Loucy (cell line): Measurements from ENCODE around the gene SLC35F3.

ENCODE experiments used
- H2AFZ ChIP-seq: fragments of 200-600 bp; sonication (generic); 2 replicates; pipeline ENCODE4 v1.6.0; 2016; ENCODE audit warnings: antibody characterized with exemption, mild to moderate bottlenecking, low read length, moderate library complexity
- H3F3A ChIP-seq: fragments of 200-600 bp; 2 replicates; pipeline ENCODE4 v1.6.0; 2016; ENCODE audit warnings: antibody characterized with exemption, low read depth, mild to moderate bottlenecking
- H3K27me3 ChIP-seq: fragments of 200-600 bp; sonication (generic); 2 replicates; pipeline ENCODE4 v1.6.1; 2014; ENCODE audit warnings: low read length, mild to moderate bottlenecking; ENCODE audit not compliant: insufficient read depth, poor library complexity, severe bottlenecking
- H3K36me3 ChIP-seq: fragments of 200-600 bp; sonication (generic); 2 replicates; pipeline ENCODE4 v1.6.1; 2016; ENCODE audit warnings: low read length; ENCODE audit not compliant: insufficient read depth
- H3K4me1 ChIP-seq: fragments of 200-600 bp; sonication (generic); 2 replicates; pipeline ENCODE4 v1.5.1; 2014; ENCODE audit warnings: low read length, mild to moderate bottlenecking; ENCODE audit not compliant: insufficient read depth, poor library complexity, severe bottlenecking
- H3K4me2 ChIP-seq: fragments of 200-600 bp; sonication (generic); 2 replicates; pipeline ENCODE4 v1.6.0; 2014; ENCODE audit warnings: antibody characterized with exemption, low read length, low read depth, mild to moderate bottlenecking; ENCODE audit not compliant: poor library complexity, severe bottlenecking
- H3K4me3 ChIP-seq: fragments of 200-600 bp; sonication (generic); 2 replicates; pipeline ENCODE4 v1.5.1; 2014; ENCODE audit warnings: low read length, mild to moderate bottlenecking, mixed read lengths; ENCODE audit not compliant: poor library complexity, severe bottlenecking
- H3K79me2 ChIP-seq: fragments of 200-600 bp; sonication (generic); 2 replicates; pipeline ENCODE4 v1.6.1; 2014; ENCODE audit warnings: low read length; ENCODE audit not compliant: insufficient read depth
- H3K9ac ChIP-seq: fragments of 200-600 bp; sonication (generic); 2 replicates; pipeline ENCODE4 v1.6.0; 2014; ENCODE audit warnings: mild to moderate bottlenecking, low read depth, low read length, moderate library complexity; ENCODE audit not compliant: poor library complexity, severe bottlenecking
- H3K9me2 ChIP-seq: fragments of 200-600 bp; sonication (generic); replicated peaks from 2 replicates; pipeline ENCODE4 v1.6.1; 2016; ENCODE audit warnings: low read depth, low read length, mixed read lengths
- H3K9me3 ChIP-seq: fragments of 200-600 bp; sonication (generic); 2 replicates; pipeline ENCODE4 v1.6.1; 2014; ENCODE audit warnings: mild to moderate bottlenecking, antibody characterized with exemption, low read length, low read depth; ENCODE audit not compliant: insufficient read depth
- H4K20me1 ChIP-seq: fragments of 200-600 bp; sonication (generic); 2 replicates; pipeline ENCODE4 v1.6.0; 2014; ENCODE audit warnings: antibody characterized with exemption, low read length, mild to moderate bottlenecking; ENCODE audit not compliant: insufficient read depth, poor library complexity, severe bottlenecking
- EZH2phosphoT487 ChIP-seq: fragments of 200-600 bp; IDR thresholded peaks from 2 replicates; pipeline ENCODE4 v1.6.1; 2018; ENCODE audit warnings: antibody characterized with exemption, mild to moderate bottlenecking, moderate library complexity, borderline replicate concordance
- TF ChIP-seq, protein P1 (sequence below): fragments of 200-600 bp; sonication (generic); conservative IDR thresholded peaks from 2 replicates; pipeline ENCODE4 v1.5.1; 2014; ENCODE audit warnings: mild to moderate bottlenecking, antibody characterized with exemption, low read length

SLC35F3 gene

DNA sequence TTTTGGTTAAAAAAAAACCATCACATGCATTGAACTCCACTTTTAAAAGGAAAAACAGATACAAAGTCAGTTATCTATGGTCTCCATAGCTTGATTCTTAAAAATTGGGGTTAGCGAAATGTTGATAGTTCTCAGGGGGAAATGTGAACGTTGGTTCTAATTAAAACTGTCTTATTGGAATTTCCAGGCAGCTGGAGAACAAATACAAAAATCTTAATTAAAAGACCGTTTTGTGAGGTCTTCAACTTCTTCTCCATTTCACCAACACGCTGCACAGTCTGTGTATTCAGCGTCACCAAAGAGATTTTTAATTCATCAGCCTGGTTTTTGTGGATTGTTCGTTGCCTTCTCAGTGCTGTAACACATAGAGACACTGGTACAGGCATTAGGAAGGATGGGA lies 369.5 kb downstream of the SLC35F3 start:
- Histone ChIP-seq H3K79me2 (no peaks in the 10 kb centered on the region), H2AFZ (no peak overlapping the region), H3K27me3 (no peaks in the 10 kb centered on the region), H3K9ac (no peak overlapping the region), H3K9me2 (no peaks in the 10 kb centered on the region), H3K4me3 (no peak overlapping the region), H3K36me3 (no peaks in the 10 kb centered on the region), H3K4me2 (no peak overlapping the region), H3F3A (no peaks in the 10 kb centered on the region), H4K20me1 (no peaks in the 10 kb centered on the region), H3K9me3 (no peaks in the 10 kb centered on the region), H3K4me1 (no peaks in the 10 kb centered on the region)
- no peak for TF ChIP-seq EZH2phosphoT487
- TF ChIP-seq, protein P1, sequence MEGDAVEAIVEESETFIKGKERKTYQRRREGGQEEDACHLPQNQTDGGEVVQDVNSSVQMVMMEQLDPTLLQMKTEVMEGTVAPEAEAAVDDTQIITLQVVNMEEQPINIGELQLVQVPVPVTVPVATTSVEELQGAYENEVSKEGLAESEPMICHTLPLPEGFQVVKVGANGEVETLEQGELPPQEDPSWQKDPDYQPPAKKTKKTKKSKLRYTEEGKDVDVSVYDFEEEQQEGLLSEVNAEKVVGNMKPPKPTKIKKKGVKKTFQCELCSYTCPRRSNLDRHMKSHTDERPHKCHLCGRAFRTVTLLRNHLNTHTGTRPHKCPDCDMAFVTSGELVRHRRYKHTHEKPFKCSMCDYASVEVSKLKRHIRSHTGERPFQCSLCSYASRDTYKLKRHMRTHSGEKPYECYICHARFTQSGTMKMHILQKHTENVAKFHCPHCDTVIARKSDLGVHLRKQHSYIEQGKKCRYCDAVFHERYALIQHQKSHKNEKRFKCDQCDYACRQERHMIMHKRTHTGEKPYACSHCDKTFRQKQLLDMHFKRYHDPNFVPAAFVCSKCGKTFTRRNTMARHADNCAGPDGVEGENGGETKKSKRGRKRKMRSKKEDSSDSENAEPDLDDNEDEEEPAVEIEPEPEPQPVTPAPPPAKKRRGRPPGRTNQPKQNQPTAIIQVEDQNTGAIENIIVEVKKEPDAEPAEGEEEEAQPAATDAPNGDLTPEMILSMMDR: no peak

DNA sequence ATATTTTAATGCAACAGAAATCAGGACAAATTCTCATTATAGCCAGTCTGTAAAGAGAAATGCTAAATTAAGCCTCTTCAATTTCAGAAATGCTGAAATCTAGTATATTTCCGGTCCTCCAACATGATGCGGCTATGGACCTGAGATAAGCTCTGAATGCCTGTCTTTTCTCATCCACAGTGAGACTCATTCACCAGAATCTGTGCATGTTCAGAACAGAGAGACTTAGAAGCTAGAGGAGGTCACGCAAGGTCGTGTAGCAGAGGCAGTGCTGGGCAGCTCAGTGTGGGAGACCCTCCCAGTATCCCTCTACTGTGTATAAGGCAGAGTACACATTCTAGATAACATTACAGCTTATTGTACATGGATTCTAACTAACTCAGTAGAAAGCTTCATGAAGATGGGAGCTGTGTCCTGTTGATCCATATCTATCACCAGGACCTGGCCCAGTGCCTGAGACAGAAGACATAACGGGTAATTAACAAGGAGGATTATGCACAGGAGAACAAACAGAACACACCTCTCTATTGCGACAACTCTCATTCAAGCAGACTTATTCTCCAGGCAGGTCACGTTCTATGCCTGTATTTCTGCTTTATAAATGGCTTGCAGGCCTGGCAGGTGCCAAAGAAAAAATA lies 371.8 kb downstream of the SLC35F3 start:
- Histone ChIP-seq H3F3A (no peaks in the 10 kb centered on the region), H4K20me1 (no peaks in the 10 kb centered on the region), H3K36me3 (no peaks in the 10 kb centered on the region), H3K27me3 (no peaks in the 10 kb centered on the region), H3K4me3 (no peak overlapping the region), H3K4me2 (no peak overlapping the region), H3K9me3 (no peaks in the 10 kb centered on the region), H3K9me2 (no peaks in the 10 kb centered on the region), H3K79me2 (no peaks in the 10 kb centered on the region), H2AFZ (no peak overlapping the region), H3K9ac (no peak overlapping the region), H3K4me1 (no peaks in the 10 kb centered on the region)
- TF ChIP-seq, protein P1: no peak
- TF ChIP-seq EZH2phosphoT487: no peak

DNA sequence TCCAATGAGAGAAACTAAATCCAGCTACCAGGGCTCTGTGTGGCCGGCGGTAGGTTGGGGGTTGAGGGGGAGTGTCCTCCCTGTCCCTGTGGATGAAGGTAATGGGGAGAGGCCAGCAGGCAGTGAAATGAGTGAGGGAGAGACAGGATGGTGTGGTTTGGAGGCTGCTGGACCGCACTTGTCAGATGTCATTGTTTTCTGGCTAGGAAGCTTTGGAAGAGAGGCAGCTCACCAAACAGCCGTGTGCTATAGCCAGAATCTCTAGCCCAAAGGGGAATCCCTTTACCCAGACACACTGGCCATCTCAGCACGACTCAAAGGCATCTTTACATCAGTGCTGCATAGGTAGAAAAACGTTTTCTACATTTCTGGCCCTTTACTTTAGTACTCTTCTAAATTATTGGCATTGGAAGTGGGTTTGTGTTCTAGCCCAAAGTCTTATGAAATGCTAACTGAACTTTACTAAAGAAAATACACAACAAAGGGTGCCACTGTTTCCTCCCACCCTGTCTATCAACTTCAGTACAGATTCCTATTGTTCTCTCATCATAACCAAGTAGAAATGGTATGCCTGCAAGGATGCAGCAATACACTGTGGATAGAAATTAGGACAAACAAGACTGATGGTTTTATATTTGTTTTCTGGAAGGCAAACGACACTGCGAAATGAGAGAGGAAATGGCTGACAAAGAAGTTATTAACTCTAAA lies 372.8 kb downstream of the SLC35F3 start:
- Histone ChIP-seq H3K4me3 (no peak overlapping the region), H3K27me3 (no peaks in the 10 kb centered on the region), H3K79me2 (no peaks in the 10 kb centered on the region), H4K20me1 (no peaks in the 10 kb centered on the region), H3K36me3 (no peaks in the 10 kb centered on the region), H3K4me1 (no peaks in the 10 kb centered on the region), H2AFZ (no peak overlapping the region), H3K4me2 (no peak overlapping the region), H3K9ac (no peak overlapping the region), H3F3A (no peaks in the 10 kb centered on the region), H3K9me3 (no peaks in the 10 kb centered on the region), H3K9me2 (no peaks in the 10 kb centered on the region)
- no peak for TF ChIP-seq EZH2phosphoT487
- TF ChIP-seq, protein P1: no peak
